HepG2 (cell line): ENCODE results near the gene ZIM2. TPM values are rescaled to one million over a fixed set of nuclear protein-coding genes. Genes with fewer than 3 reads are reported as not detected.

ENCODE experiments used
- DMAP1 ChIP-seq: IDR thresholded peaks from 2 replicates; pipeline ENCODE4 v1.6.1; 2016
- FOXA1 ChIP-seq, 2 experiments: fragments of 450-650 bp in 1 of 2; sonication (generic) in 1 of 2; formaldehyde crosslinking in 1 of 2; IDR thresholded peaks; 2 replicates each; pipeline versions ENCODE4 v1.4.0 to v1.6.1; 2016 to 2020; ENCODE audit warnings: missing genetic modification reagents in 1 of 2
- KDM1A ChIP-seq: IDR thresholded peaks from 2 replicates; pipeline ENCODE4 v1.6.1; 2016; ENCODE audit warnings: missing compliant biosample characterization
- KLF6 ChIP-seq: IDR thresholded peaks from 2 replicates; pipeline ENCODE4 v1.8.0; 2016; ENCODE audit warnings: missing biosample characterization, missing genetic modification reagents
- KLF9 ChIP-seq: IDR thresholded peaks from 2 replicates; pipeline ENCODE4 v1.6.1; 2016; ENCODE audit warnings: low read depth
- MYNN ChIP-seq: sonication (generic); formaldehyde crosslinking; IDR thresholded peaks from 2 replicates; pipeline ENCODE4 v1.4.0; 2020; ENCODE audit warnings: mild to moderate bottlenecking, low read depth, missing genetic modification reagents
- MYPOP ChIP-seq: sonication (generic); formaldehyde crosslinking; IDR thresholded peaks from 2 replicates; pipeline ENCODE4 v1.8.1; 2023; ENCODE audit warnings: mild to moderate bottlenecking, moderate library complexity, missing genetic modification reagents
- PAF1 ChIP-seq: IDR thresholded peaks from 2 replicates; pipeline ENCODE4 v1.6.1; 2016; ENCODE audit warnings: missing genetic modification reagents, missing compliant biosample characterization
- PITX1 ChIP-seq: sonication (generic); formaldehyde crosslinking; IDR thresholded peaks from 2 replicates; pipeline ENCODE4 v1.5.1; 2020; ENCODE audit warnings: mild to moderate bottlenecking, missing genetic modification reagents
- SIX4 ChIP-seq: sonication (generic); formaldehyde crosslinking; IDR thresholded peaks from 2 replicates; pipeline ENCODE4 v1.4.0; 2020; ENCODE audit warnings: missing genetic modification reagents
- ZBTB1 ChIP-seq: sonication (generic); formaldehyde crosslinking; IDR thresholded peaks from 2 replicates; pipeline ENCODE4 v1.4.0; 2020; ENCODE audit warnings: missing genetic modification reagents, borderline replicate concordance
- ZBTB34 ChIP-seq: sonication (generic); formaldehyde crosslinking; IDR thresholded peaks from 2 replicates; pipeline ENCODE4 v1.8.0; 2022; ENCODE audit warnings: mild to moderate bottlenecking, missing genetic modification reagents
- ZEB1 ChIP-seq: IDR thresholded peaks from 2 replicates; pipeline ENCODE4 v1.6.1; 2012; ENCODE audit warnings: mild to moderate bottlenecking, low read depth, inconsistent platforms; ENCODE audit not compliant: insufficient replicate concordance
- ZFP82 ChIP-seq: sonication (generic); formaldehyde crosslinking; IDR thresholded peaks from 2 replicates; pipeline ENCODE4 v1.5.1; 2020; ENCODE audit warnings: mild to moderate bottlenecking, missing genetic modification reagents, borderline replicate concordance
- ZNF160 ChIP-seq: sonication (generic); formaldehyde crosslinking; IDR thresholded peaks from 2 replicates; pipeline ENCODE4 v1.8.0; 2022; ENCODE audit warnings: mild to moderate bottlenecking, inconsistent platforms, missing genetic modification reagents
- ZNF350 ChIP-seq: sonication (generic); formaldehyde crosslinking; IDR thresholded peaks from 2 replicates; pipeline ENCODE4 v1.4.0; 2020; ENCODE audit warnings: mild to moderate bottlenecking, low read depth, missing genetic modification reagents, borderline replicate concordance
- ZNF362 ChIP-seq: sonication (generic); formaldehyde crosslinking; IDR thresholded peaks from 2 replicates; pipeline ENCODE4 v1.4.0; 2020; ENCODE audit warnings: missing genetic modification reagents, mild to moderate bottlenecking, borderline replicate concordance
- ZNF496 ChIP-seq: sonication (generic); formaldehyde crosslinking; IDR thresholded peaks from 2 replicates; pipeline ENCODE4 v1.8.1; 2023; ENCODE audit warnings: mild to moderate bottlenecking, moderate library complexity, missing genetic modification reagents; ENCODE audit not compliant: insufficient replicate concordance
- ZNF513 ChIP-seq: sonication (generic); formaldehyde crosslinking; conservative IDR thresholded peaks from 2 replicates; pipeline ENCODE4 v1.5.0; 2020; ENCODE audit warnings: missing genetic modification reagents
- ZNF543 ChIP-seq: sonication (generic); formaldehyde crosslinking; IDR thresholded peaks from 2 replicates; pipeline ENCODE4 v1.4.0; 2020; ENCODE audit warnings: mild to moderate bottlenecking, missing genetic modification reagents
- ZNF614 ChIP-seq: IDR thresholded peaks from 2 replicates; pipeline ENCODE4 v1.6.1; 2018; ENCODE audit warnings: missing biosample characterization, missing genetic modification reagents, inconsistent platforms, borderline replicate concordance
- ZNF749 ChIP-seq: sonication (generic); formaldehyde crosslinking; IDR thresholded peaks from 2 replicates; pipeline ENCODE4 v1.8.0; 2022; ENCODE audit warnings: mild to moderate bottlenecking, missing genetic modification reagents, moderate library complexity, borderline replicate concordance
- ZNF790 ChIP-seq: sonication (generic); formaldehyde crosslinking; IDR thresholded peaks from 2 replicates; pipeline ENCODE4 v1.8.0; 2022; ENCODE audit warnings: missing genetic modification reagents, mild to moderate bottlenecking, borderline replicate concordance
- polyA plus RNA-seq, 8 experiments: library from polyadenylated mRNA; depleted of rRNA in 3 of 8; stranded (reverse) in 7 of 8; unstranded in 1 of 8; fragments of >200 nt; fragmentation: Illumina TruSeq in 4 of 8; extraction: Trizol in 4 of 8; gene quantifications; 2 replicates each; pipeline versions ENCODE4 v1.2.1 to v1.2.3, GENCODE V29; 2011 to 2016; ENCODE audit warnings: low read depth in 4 of 8, missing spikeins in 1 of 8, mixed read lengths in 1 of 8; ENCODE audit not compliant: insufficient read depth in 1 of 8
- total RNA-seq, 5 experiments: library from RNA; depleted of rRNA; stranded (reverse); fragments of >200 nt; fragmentation: Illumina TruSeq; extraction: Trizol; gene quantifications; 2 replicates each; pipeline ENCODE4 v1.2.3, GENCODE V29; 2016; ENCODE audit warnings: low read depth in 1 of 5

Gene ZIM2
- total and polyA plus RNA-seq, 2 of the 13 experiments (the other 11 are each of a cell fraction or from before 2014, with no cell fraction given), result 7.2 to 10.3 TPM

- 0 out of 2 replicates have a peak, but pooled peaks have one; percentile 3 for TF ChIP-seq MYPOP (CRISPR knock-in tag)
- TF ChIP-seq KLF9 (CRISPR knock-in tag), result no peak
- no peak for TF ChIP-seq ZNF513
- TF ChIP-seq ZEB1, result no peak
- TF ChIP-seq FOXA1 (IDR thresholded peaks at IDR 0.05), result no peak
- TF ChIP-seq FOXA1 (CRISPR knock-in tag; IDR thresholded peaks at IDR 0.05), result no peak
- peak; percentile 26; the same call in 1 of the 2 replicates for TF ChIP-seq KLF6 (CRISPR knock-in tag)
- TF ChIP-seq ZNF350 (CRISPR knock-in tag), result no peak
- TF ChIP-seq PAF1 (CRISPR knock-in tag), result no peak
- no peak for TF ChIP-seq ZNF749 (CRISPR knock-in tag)
- TF ChIP-seq KDM1A (CRISPR knock-in tag), result no peak
- no peak for TF ChIP-seq ZNF362 (CRISPR knock-in tag)
- TF ChIP-seq ZNF543 (CRISPR knock-in tag), result no peak
- no peak for TF ChIP-seq SIX4 (CRISPR knock-in tag)
- TF ChIP-seq ZNF614 (CRISPR knock-in tag), result no peak
- TF ChIP-seq ZBTB1 (CRISPR knock-in tag), result no peak
- TF ChIP-seq ZBTB34 (CRISPR knock-in tag), result 0 out of 2 replicates have a peak, but pooled peaks have one; percentile 25
- TF ChIP-seq PITX1 (CRISPR knock-in tag), result 0 out of 2 replicates have a peak, but pooled peaks have one; percentile 13
- no peak for TF ChIP-seq MYNN (CRISPR knock-in tag)
- TF ChIP-seq ZNF790 (CRISPR knock-in tag), result peak; percentile 90
- no peak for TF ChIP-seq DMAP1 (CRISPR knock-in tag)
- TF ChIP-seq ZNF160, result no peak
- TF ChIP-seq ZFP82 (CRISPR knock-in tag), result no peak; the same call in 1 of the 2 replicates
- no peak for TF ChIP-seq ZNF496 (CRISPR knock-in tag)
These were observed at the start of gene ZIM2, which contains the start of gene PEG3 (continued) for GRCh38 chr19:56840451-56841192.
